Activated effector memory CD4-positive, alpha-beta T cell treated with anti-CD3 and anti-CD28 coated beads, Interleukin-2, amount 50 U/mL, for 16 hours (primary cell): Measurements from ENCODE around the gene NEDD4L.
"Not testable (repeated sequence)": the region's sequence is repeated elsewhere in the genome, so short reads cannot be mapped to it uniquely, and the experiment has no call there.

Source experiments
- DNase-seq: peaks from one replicate; pipeline ENCODE4 v3.0.0-alpha.2; 2020

The NEDD4L gene

GRCh38 chr18:58407649-58408407, 363.8 kb downstream of the NEDD4L start:
- no peak for DNase-seq

GRCh38 chr18:58408665-58409064, 364.6 kb downstream of the NEDD4L start:
- no peak for DNase-seq

- DNase-seq: no peak
Observed at GRCh38 chr18:58409802-58410445, 365.9 kb downstream of the NEDD4L start.

GRCh38 chr18:58411323-58411722, 367.3 kb downstream of the NEDD4L start:
- DNase-seq: no peak

GRCh38 chr18:58412844-58413666, 369.0 kb downstream of the NEDD4L start:
- no peak for DNase-seq

- DNase-seq: no peak
Observed at GRCh38 chr18:58413667-58414628, 369.9 kb downstream of the NEDD4L start.

- no peak for DNase-seq
Observed at GRCh38 chr18:58416014-58416703, 372.1 kb downstream of the NEDD4L start.

- no peak for DNase-seq
Observed at GRCh38 chr18:58416704-58417683, 373.0 kb downstream of the NEDD4L start.

- no peak for DNase-seq
Observed at GRCh38 chr18:58417752-58418151, 373.7 kb downstream of the NEDD4L start.

- DNase-seq: no peak
Observed at GRCh38 chr18:58418361-58418760, 374.3 kb downstream of the NEDD4L start.

GRCh38 chr18:58419587-58420199, 375.7 kb downstream of the NEDD4L start:
- DNase-seq: no peak

GRCh38 chr18:58426611-58427010, 382.6 kb downstream of the NEDD4L start:
- no peak for DNase-seq

- DNase-seq: no peak
Observed at GRCh38 chr18:58427321-58427720, 383.3 kb downstream of the NEDD4L start.

GRCh38 chr18:58429442-58429841, 385.4 kb downstream of the NEDD4L start:
- no peak for DNase-seq

GRCh38 chr18:58431215-58431614, 387.2 kb downstream of the NEDD4L start:
- no peak for DNase-seq

- DNase-seq: no peak
Observed at GRCh38 chr18:58432050-58432727, 388.2 kb downstream of the NEDD4L start.

- DNase-seq: not testable (repeated sequence)
Observed at GRCh38 chr18:58435221-58436005, 391.4 kb downstream of the NEDD4L start.

- no peak for DNase-seq
Observed at GRCh38 chr18:58438161-58438957, 394.3 kb downstream of the NEDD4L start.
